Aorta (tissue), 5 donors: ENCODE measurements around the gene APOBR. TPM values are rescaled to one million over a fixed set of nuclear protein-coding genes. Genes with fewer than 3 reads are reported as not detected.
"Not testable (repeated sequence)": the region's sequence is repeated elsewhere in the genome, so short reads cannot be mapped to it uniquely, and the experiment has no call there.

ENCODE experiments used
- ATAC-seq: fragments of 200-7000 bp; cut with Tn5 transposase; one replicate; pipeline ENCODE4 v1.9.1; 2022; ENCODE audit warnings: moderate library complexity; ENCODE audit not compliant: low FRiP score
- DNase-seq, 2 donors: peaks; one replicate each; pipeline ENCODE4 v3.0.0-alpha.2; 2020
- H3K27ac ChIP-seq, 2 donors: one replicate each; pipeline ENCODE4 v1.5.1; 2013; ENCODE audit warnings: low read length in 2 of 2, mild to moderate bottlenecking in 2 of 2, moderate library complexity in 2 of 2, control low read depth in 1 of 2, inconsistent platforms in 1 of 2, low read depth in 1 of 2
- H3K27me3 ChIP-seq, 2 donors: one replicate each; pipeline ENCODE4 v1.6.1; 2013; ENCODE audit warnings: control low read depth in 1 of 2, low read length in 1 of 2, mild to moderate bottlenecking in 1 of 2, moderate library complexity in 1 of 2; ENCODE audit not compliant: insufficient read depth in 2 of 2, control insufficient read depth in 1 of 2
- H3K36me3 ChIP-seq, 2 donors: one replicate each; pipeline ENCODE4 v1.6.1; 2013; ENCODE audit warnings: control low read depth in 1 of 2, low read length in 1 of 2, mild to moderate bottlenecking in 1 of 2; ENCODE audit not compliant: insufficient read depth in 2 of 2, control insufficient read depth in 1 of 2
- H3K4me1 ChIP-seq, 2 donors: one replicate each; pipeline ENCODE4 v1.6.1; 2013; ENCODE audit warnings: low read length in 2 of 2, control low read depth in 1 of 2, mild to moderate bottlenecking in 1 of 2, moderate library complexity in 1 of 2; ENCODE audit not compliant: insufficient read depth in 2 of 2, control insufficient read depth in 1 of 2
- H3K4me3 ChIP-seq, 2 donors: one replicate each; pipeline ENCODE4 v1.5.1; 2013; ENCODE audit warnings: low read length in 2 of 2, control low read depth in 1 of 2, mild to moderate bottlenecking in 1 of 2
- H3K9me3 ChIP-seq: one replicate; pipeline ENCODE4 v1.6.1; 2013; ENCODE audit warnings: mild to moderate bottlenecking, low read length; ENCODE audit not compliant: control insufficient read depth
- WGBS, 2 donors: extraction: QIAGEN DNeasy Blood & Tissue Kit; methylation state at CpG; one replicate each; pipeline ENCODE4 v1.1.7; 2013; 5-methylcytosine and 5-hydroxymethylcytosine counted together
- intact Hi-C, 2 donors: fragments of 100-400 bp; cut with DNase I; formaldehyde crosslinking; loops; one replicate each; pipeline versions ENCODE4 v1.14.2 to v1.15.0; 2022
- polyA plus RNA-seq, 2 donors: library from polyadenylated mRNA; stranded (reverse); fragments of 200-250 nt; gene quantifications; one replicate each; pipeline ENCODE4 v1.2.3, GENCODE V29; 2013
- total RNA-seq, 2 donors: library from RNA; stranded (reverse); fragmentation: NEBNext Ultra II Directional; extraction: Animal tissue kit (Norgen Biotek cat#: 25700); gene quantifications; one replicate each; pipeline ENCODE4 v1.2.1, GENCODE V29; 2021
- donor health status: healthy with polysubstance abuse.
- donor health status: Bipolar disorder and iron deficiency.
- donor health status: DM: no; HTN: no; CAD: no.
- donor health status: DM: no; HTN: no; CAD: no.
- donor health status: DM: yes; HTN: yes; CAD: no.

The APOBR gene
- total and polyA plus RNA-seq, 4 donors, result 1.1 to 3.1 (median 2.6) TPM

GRCh38 chr16:28482026-28482425 lies 12.4 kb upstream of the APOBR start:
- intact Hi-C loops, result no loop called here
- DNase-seq, result peak; percentile 29 to 57
- no peaks in the 10 kb centered on the region for H3K27me3 ChIP-seq
- 92 to 93% methylated on average over 13 of the region's 13 CpGs for WGBS, 2 donors
- no peak overlapping the region for H3K4me3 ChIP-seq
- no peaks in the 10 kb centered on the region for H3K9me3 ChIP-seq
- peaks cover 4 to 5% of the 10 kb centered on the region in 2 donors for H3K36me3 ChIP-seq
- no peaks in the 10 kb centered on the region for H3K4me1 ChIP-seq
- ATAC-seq, result no peak
- H3K27ac ChIP-seq, result no peak overlapping the region

GRCh38 chr16:28483361-28483760 lies 11.1 kb upstream of the APOBR start:
- H3K36me3 ChIP-seq, result not testable (repeated sequence)

GRCh38 chr16:28486266-28486665 lies 8.2 kb upstream of the APOBR start:
- Histone ChIP-seq H3K36me3 (peaks cover 0 to 1% of the 10 kb centered on the region in 2 donors), H3K27ac (no peak overlapping the region), H3K4me1 (no peaks in the 10 kb centered on the region), H3K9me3 (no peaks in the 10 kb centered on the region), H3K27me3 (no peaks in the 10 kb centered on the region), H3K4me3 (no peak overlapping the region)
- intact Hi-C loops, result no loop called here
- ATAC-seq (no peak), DNase-seq (peak in 1 of 2 donors; percentile 21)
- WGBS, 2 donors, result 96 to 97% methylated on average over 5 of the region's 5 CpGs

More at GRCh38 chr16:28483361-28483760, 11.1 kb upstream of the APOBR start:
- 92 to 93% methylated on average over 5 of the region's 5 CpGs for WGBS, 2 donors
- H3K27me3 ChIP-seq, H3K4me1 ChIP-seq, intact Hi-C loops, ATAC-seq, H3K27ac ChIP-seq, H3K9me3 ChIP-seq, H3K4me3 ChIP-seq: not testable (repeated sequence)
- peak; percentile 14 to 52 for DNase-seq

- peak in 1 of 2 donors; percentile 60 for DNase-seq
- Histone ChIP-seq H3K9me3 (no peaks in the 10 kb centered on the region), H3K27ac (peak overlapping the region; percentile 35 to 59), H3K27me3 (no peaks in the 10 kb centered on the region), H3K4me3 (peak overlapping the region; percentile 75 to 81), H3K4me1 (no peaks in the 10 kb centered on the region), H3K36me3 (no peaks in the 10 kb centered on the region)
- ATAC-seq, result peak; percentile 62
- 1% methylated on average over 41 to 42 of the region's 42 CpGs for WGBS, 2 donors
- intact Hi-C loops, result loop anchor here (5.0 kb wide), 2 partner anchors 46 to 61 kb away; partner anchors contain the start of genes NUPR1 (in 2 of the 2) and SGF29 (in 2 of the 2)
Observed at GRCh38 chr16:28491230-28491969, 3.0 kb upstream of the APOBR start.

GRCh38 chr16:28491970-28492474 lies 2.4 kb upstream of the APOBR start, which contains the start of gene CLN3:
TSS of gene CLN3 (minus strand) at chr16:28492074. CDS start at chr16:28491759, 315 bp downstream.
- Histone ChIP-seq H3K27me3 (no peaks in the 10 kb centered on the region), H3K27ac (peak within 1 kb of the TSS; percentile 59 to 95), H3K9me3 (no peaks in the 10 kb centered on the region), H3K4me3 (peak within 1 kb of the TSS; percentile 75 to 81), H3K36me3 (no peaks in the 10 kb centered on the region), H3K4me1 (no peaks in the 10 kb centered on the region)
- WGBS, 2 donors, result 0% methylated on average over 21 of the region's 21 CpGs
- DNase-seq (peak; percentile 94 to 96), ATAC-seq (peak; percentile 97)
- intact Hi-C loops, result loop anchor here (5.0 kb wide), 2 partner anchors 45 to 60 kb away; partner anchors contain the start of genes NUPR1 (in 2 of the 2) and SGF29 (in 2 of the 2)

- H3K27ac ChIP-seq, result no peak overlapping the region
- no peak overlapping the region for H3K4me3 ChIP-seq
- intact Hi-C loops, result loop anchor here (5.0 kb wide), 2 partner anchors 45 to 60 kb away; partner anchors contain the start of genes NUPR1 (in 2 of the 2) and SGF29 (in 2 of the 2)
- WGBS, 2 donors, result 54 to 56% methylated on average over 4 of the region's 4 CpGs
- ATAC-seq (no peak), DNase-seq (no peak)
- H3K9me3 ChIP-seq, result no peaks in the 10 kb centered on the region
- H3K36me3 ChIP-seq, result no peaks in the 10 kb centered on the region
- no peaks in the 10 kb centered on the region for H3K27me3 ChIP-seq
- H3K4me1 ChIP-seq, result no peaks in the 10 kb centered on the region
Observed at GRCh38 chr16:28492511-28492910, 1.9 kb upstream of the APOBR start.

- no peaks in the 10 kb centered on the region for H3K9me3 ChIP-seq
- no peaks in the 10 kb centered on the region for H3K27me3 ChIP-seq
- H3K27ac ChIP-seq, result no peak overlapping the region
- 77 to 80% methylated on average over 13 of the region's 13 CpGs for WGBS, 2 donors
- DNase-seq (no peak), ATAC-seq (no peak)
- no peak overlapping the region for H3K4me3 ChIP-seq
- no peaks in the 10 kb centered on the region for H3K36me3 ChIP-seq
- intact Hi-C loops, result no loop called here
- H3K4me1 ChIP-seq, result no peaks in the 10 kb centered on the region
Observed at GRCh38 chr16:28495098-28495793, 803 bp downstream of the APOBR start.

- 85 to 91% methylated on average over 16 to 20 of the region's 20 CpGs for WGBS, 2 donors
- Histone ChIP-seq H3K4me1 (no peaks in the 10 kb centered on the region), H3K27me3 (no peaks in the 10 kb centered on the region), H3K36me3 (no peaks in the 10 kb centered on the region), H3K9me3 (no peaks in the 10 kb centered on the region), H3K27ac (no peak overlapping the region), H3K4me3 (no peak overlapping the region)
- DNase-seq, result no peak
- intact Hi-C loops, result no loop called here
- ATAC-seq, result no peak
Observed at GRCh38 chr16:28495795-28496749, 1.6 kb downstream of the APOBR start.
